Adipocyte (in vitro differentiated cells): ENCODE measurements around the gene RAB15.

Source experiments
- DNase-seq: peaks from one replicate; pipeline ENCODE4 v3.0.0-alpha.2; 2015; ENCODE audit warnings: low read depth
- H3K27me3 ChIP-seq: replicated peaks from 2 replicates; pipeline ENCODE4 v1.7.0; 2013; ENCODE audit warnings: mild to moderate bottlenecking, low read length, moderate library complexity; ENCODE audit not compliant: control insufficient read depth, insufficient read depth
- H3K36me3 ChIP-seq: 2 replicates; pipeline ENCODE4 v1.7.0; 2013; ENCODE audit warnings: low read length, mild to moderate bottlenecking, moderate library complexity; ENCODE audit not compliant: control insufficient read depth, insufficient read depth, severe bottlenecking
- H3K4me1 ChIP-seq: 2 replicates; pipeline ENCODE4 v1.7.0; 2013; ENCODE audit warnings: mild to moderate bottlenecking, low read length, moderate library complexity; ENCODE audit not compliant: control insufficient read depth, insufficient read depth
- H3K4me3 ChIP-seq: 2 replicates; pipeline ENCODE4 v1.7.0; 2013; ENCODE audit warnings: mild to moderate bottlenecking, low read length, moderate library complexity
- H3K9ac ChIP-seq: 2 replicates; pipeline ENCODE4 v1.7.0; 2013; ENCODE audit warnings: mild to moderate bottlenecking, low read length, moderate library complexity
- H3K9me3 ChIP-seq: 2 replicates; pipeline ENCODE4 v1.7.0; 2013; ENCODE audit warnings: mild to moderate bottlenecking, low read length, moderate library complexity; ENCODE audit not compliant: control insufficient read depth

RAB15 gene

GRCh38 chr14:65001723-65002122, 29.6 kb upstream of the RAB15 start:
- H3K27me3 ChIP-seq = no peaks in the 10 kb centered on the region
- H3K9ac ChIP-seq = no peak overlapping the region
- H3K4me3 ChIP-seq = no peak overlapping the region
- H3K4me1 ChIP-seq = peaks cover 34% of the 10 kb centered on the region
- no peaks in the 10 kb centered on the region for H3K36me3 ChIP-seq
- DNase-seq = no peak
- no peaks in the 10 kb centered on the region for H3K9me3 ChIP-seq

- Histone ChIP-seq H3K27me3 (no peaks in the 10 kb centered on the region), H3K36me3 (no peaks in the 10 kb centered on the region), H3K9me3 (no peaks in the 10 kb centered on the region), H3K9ac (no peak overlapping the region), H3K4me1 (peaks cover 27% of the 10 kb centered on the region), H3K4me3 (no peak overlapping the region)
- DNase-seq = peak; percentile 82
Measured at GRCh38 chr14:65000898-65001591, 28.9 kb upstream of the RAB15 start.

- H3K27me3 ChIP-seq = no peaks in the 10 kb centered on the region
- no peaks in the 10 kb centered on the region for H3K36me3 ChIP-seq
- no peaks in the 10 kb centered on the region for H3K9me3 ChIP-seq
- H3K4me3 ChIP-seq = no peak overlapping the region
- peaks cover 27% of the 10 kb centered on the region for H3K4me1 ChIP-seq
- peak; percentile 42 for DNase-seq
- H3K9ac ChIP-seq = no peak overlapping the region
Measured at GRCh38 chr14:64998455-64998931, 26.4 kb upstream of the RAB15 start.

- peaks cover 19% of the 10 kb centered on the region for H3K4me1 ChIP-seq
- no peaks in the 10 kb centered on the region for H3K27me3 ChIP-seq
- DNase-seq = no peak
- H3K9ac ChIP-seq = no peak overlapping the region
- H3K4me3 ChIP-seq = no peak overlapping the region
- no peaks in the 10 kb centered on the region for H3K9me3 ChIP-seq
- H3K36me3 ChIP-seq = no peaks in the 10 kb centered on the region
Measured at GRCh38 chr14:64997108-64997794, 25.1 kb upstream of the RAB15 start.

- Histone ChIP-seq H3K4me3 (no peak overlapping the region), H3K4me1 (peaks cover 15% of the 10 kb centered on the region), H3K36me3 (no peaks in the 10 kb centered on the region), H3K9me3 (no peaks in the 10 kb centered on the region), H3K27me3 (no peaks in the 10 kb centered on the region), H3K9ac (no peak overlapping the region)
- no peak for DNase-seq
Measured at GRCh38 chr14:64995291-64995690, 23.2 kb upstream of the RAB15 start.

GRCh38 chr14:64994540-64994939, 22.4 kb upstream of the RAB15 start:
- H3K36me3 ChIP-seq = no peaks in the 10 kb centered on the region
- H3K27me3 ChIP-seq = no peaks in the 10 kb centered on the region
- no peak for DNase-seq
- no peak overlapping the region for H3K9ac ChIP-seq
- peaks cover 15% of the 10 kb centered on the region for H3K4me1 ChIP-seq
- H3K9me3 ChIP-seq = no peaks in the 10 kb centered on the region
- no peak overlapping the region for H3K4me3 ChIP-seq

GRCh38 chr14:64993266-64993930, 21.3 kb upstream of the RAB15 start:
- H3K9ac ChIP-seq = no peak overlapping the region
- peaks cover 7% of the 10 kb centered on the region for H3K4me1 ChIP-seq
- no peak overlapping the region for H3K4me3 ChIP-seq
- DNase-seq = peak; percentile 45
- H3K27me3 ChIP-seq = no peaks in the 10 kb centered on the region
- no peaks in the 10 kb centered on the region for H3K36me3 ChIP-seq
- H3K9me3 ChIP-seq = no peaks in the 10 kb centered on the region

GRCh38 chr14:64992328-64992885, 20.3 kb upstream of the RAB15 start:
- Histone ChIP-seq H3K9me3 (no peaks in the 10 kb centered on the region), H3K27me3 (no peaks in the 10 kb centered on the region), H3K36me3 (no peaks in the 10 kb centered on the region), H3K4me3 (no peak overlapping the region), H3K4me1 (peaks cover 12% of the 10 kb centered on the region), H3K9ac (no peak overlapping the region)
- DNase-seq = no peak

GRCh38 chr14:64990939-64991338, 18.8 kb upstream of the RAB15 start:
- Histone ChIP-seq H3K4me1 (peaks cover 17% of the 10 kb centered on the region), H3K9ac (no peak overlapping the region), H3K36me3 (no peaks in the 10 kb centered on the region), H3K27me3 (no peaks in the 10 kb centered on the region), H3K4me3 (no peak overlapping the region), H3K9me3 (no peaks in the 10 kb centered on the region)
- no peak for DNase-seq

- H3K4me1 ChIP-seq = peaks cover 17% of the 10 kb centered on the region
- no peak for DNase-seq
- no peaks in the 10 kb centered on the region for H3K36me3 ChIP-seq
- H3K9me3 ChIP-seq = no peaks in the 10 kb centered on the region
- H3K27me3 ChIP-seq = no peaks in the 10 kb centered on the region
- no peak overlapping the region for H3K4me3 ChIP-seq
- no peak overlapping the region for H3K9ac ChIP-seq
Measured at GRCh38 chr14:64990296-64990695, 18.2 kb upstream of the RAB15 start.

- peaks cover 13% of the 10 kb centered on the region for H3K4me1 ChIP-seq
- peak overlapping the region; percentile 95 for H3K9ac ChIP-seq
- no peak for DNase-seq
- H3K4me3 ChIP-seq = peak overlapping the region; percentile 96
- no peaks in the 10 kb centered on the region for H3K27me3 ChIP-seq
- no peaks in the 10 kb centered on the region for H3K9me3 ChIP-seq
- no peaks in the 10 kb centered on the region for H3K36me3 ChIP-seq
Measured at GRCh38 chr14:64987438-64987767, 15.3 kb upstream of the RAB15 start.
